Stimulated activated CD8-positive, alpha-beta memory T cell treated with anti-CD3 and anti-CD28 coated beads, Interleukin-4, amount 100 ng/mL, for 24 hours (primary cell): Measurements from ENCODE around the gene CCDC175.

Experiments used
- DNase-seq: peaks from one replicate; pipeline ENCODE4 v3.0.0-alpha.2; 2020; ENCODE audit warnings: low read depth

CCDC175 gene

GRCh38 chr14:59538936-59539335 is 37.7 kb downstream of the CCDC175 start:
- no peak for DNase-seq

- no peak for DNase-seq
Observed at GRCh38 chr14:59537476-59537875, 39.1 kb downstream of the CCDC175 start.

GRCh38 chr14:59534361-59534987 is 42.1 kb downstream of the CCDC175 start:
- DNase-seq: no peak

GRCh38 chr14:59532419-59532818 is 44.2 kb downstream of the CCDC175 start:
- DNase-seq: no peak

GRCh38 chr14:59530349-59530748 is 46.3 kb downstream of the CCDC175 start:
- no peak for DNase-seq

GRCh38 chr14:59529189-59529588 is 47.4 kb downstream of the CCDC175 start:
- DNase-seq: no peak

- DNase-seq: no peak
Observed at GRCh38 chr14:59520224-59520623, 56.4 kb downstream of the CCDC175 start.

- DNase-seq: no peak
Observed at GRCh38 chr14:59511916-59512575, 64.6 kb downstream of the CCDC175 start.

- DNase-seq: no peak
Observed at GRCh38 chr14:59510966-59511365, 65.6 kb downstream of the CCDC175 start.

- DNase-seq: no peak
Observed at GRCh38 chr14:59510001-59510400, 66.6 kb downstream of the CCDC175 start.

- DNase-seq: no peak
Observed at GRCh38 chr14:59509101-59509500, 67.5 kb downstream of the CCDC175 start.

GRCh38 chr14:59507752-59508103 is 68.9 kb downstream of the CCDC175 start:
- no peak for DNase-seq

- DNase-seq: peak; percentile 22
Observed at GRCh38 chr14:59507063-59507751, 69.4 kb downstream of the CCDC175 start.

- DNase-seq: no peak
Observed at GRCh38 chr14:59503256-59503655, 73.4 kb downstream of the CCDC175 start.

GRCh38 chr14:59500732-59501131 is 75.9 kb downstream of the CCDC175 start:
- no peak for DNase-seq

GRCh38 chr14:59492384-59492783 is 84.2 kb downstream of the CCDC175 start:
- DNase-seq: no peak

- DNase-seq: no peak
Observed at GRCh38 chr14:59490756-59491155, 85.9 kb downstream of the CCDC175 start.

- DNase-seq: no peak
Observed at GRCh38 chr14:59484639-59485175, 91.9 kb downstream of the CCDC175 start.

GRCh38 chr14:59483819-59484638 is 92.6 kb downstream of the CCDC175 start, which contains the start of the genes JKAMP and L3HYPDH:
TSS of gene JKAMP (plus strand) at chr14:59484517. CDS start at chr14:59484590, 73 bp downstream.
TSS of gene L3HYPDH (minus strand) at chr14:59484408. CDS start at chr14:59484316, 92 bp downstream.
- DNase-seq: peak; percentile 98

GRCh38 chr14:59483363-59483762 is 93.2 kb downstream of the CCDC175 start:
- no peak for DNase-seq

- DNase-seq: no peak
Observed at GRCh38 chr14:59482541-59483331, 93.9 kb downstream of the CCDC175 start.
